GM18907 (cell line): ENCODE data around the gene WDR17.

Experiments used
- ATAC-seq: cut with Tn5 transposase; IDR thresholded peaks from one replicate; pipeline ENCODE4 v1.9.1; 2021; ENCODE audit warnings: mild to moderate bottlenecking, moderate library complexity; ENCODE audit not compliant: unreplicated experiment

Gene WDR17

DNA sequence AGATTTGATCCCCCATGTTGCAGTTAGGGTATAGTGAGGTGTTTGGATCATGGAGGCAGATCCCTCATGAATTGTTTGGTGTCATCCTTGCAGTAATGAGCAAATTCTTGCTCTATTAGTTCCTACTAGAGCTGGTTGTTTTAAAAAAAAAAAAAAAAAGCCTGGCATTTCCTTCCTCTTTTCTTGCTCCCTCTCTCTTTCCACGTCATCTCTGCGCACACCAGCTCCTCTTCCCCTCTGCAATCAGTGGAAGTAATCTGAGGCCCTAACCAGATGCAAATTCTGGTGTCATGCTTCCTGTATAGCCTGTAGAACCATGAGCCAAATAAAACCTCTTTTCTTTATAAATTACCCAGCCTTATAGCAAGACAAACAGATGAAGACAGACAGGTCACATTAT is 24.5 kb downstream of the WDR17 start:
- ATAC-seq = peak; percentile 93

DNA sequence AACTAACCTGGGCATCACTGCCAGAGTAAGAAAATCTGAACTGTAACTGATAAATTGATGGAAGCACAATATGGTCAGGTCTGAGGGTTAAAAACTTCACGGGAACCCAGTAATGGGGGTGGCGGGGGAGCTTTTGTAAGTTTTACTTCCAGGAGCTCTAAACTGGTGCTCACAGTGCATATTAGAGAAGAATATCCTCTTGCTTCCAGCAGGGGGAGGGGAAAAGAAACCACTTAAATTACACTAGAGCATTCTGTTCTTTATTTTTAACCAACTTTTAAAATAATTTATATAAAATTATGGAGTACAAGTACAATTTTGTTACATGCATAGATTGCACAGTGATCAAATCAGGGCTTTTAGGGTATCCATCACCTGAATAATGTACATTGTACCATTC is 33.7 kb downstream of the WDR17 start:
- no peak for ATAC-seq

- ATAC-seq = no peak
Observed at GRCh38 chr4:176102414-176103063, 36.9 kb downstream of the WDR17 start.

DNA sequence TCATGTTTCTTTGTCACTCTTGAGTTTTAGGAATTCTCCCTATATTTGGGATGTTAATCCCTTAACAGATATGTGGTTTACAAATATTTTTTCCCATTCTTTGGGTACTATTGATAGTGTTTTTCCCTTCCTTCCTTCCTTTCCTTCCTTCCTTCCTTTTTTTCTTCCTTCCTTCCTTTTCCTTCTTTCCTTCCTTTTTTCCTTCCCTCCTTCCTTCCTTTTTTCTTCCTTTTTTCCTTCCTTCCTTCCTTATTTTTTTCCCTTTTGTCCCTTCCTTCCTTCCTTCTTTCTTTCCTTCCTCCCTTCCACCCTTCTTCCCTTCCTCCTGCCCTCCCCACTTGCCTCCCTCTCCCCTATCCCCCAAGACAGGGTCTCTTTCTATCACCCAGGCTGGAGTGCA is 42.1 kb downstream of the WDR17 start:
- ATAC-seq = no peak

DNA sequence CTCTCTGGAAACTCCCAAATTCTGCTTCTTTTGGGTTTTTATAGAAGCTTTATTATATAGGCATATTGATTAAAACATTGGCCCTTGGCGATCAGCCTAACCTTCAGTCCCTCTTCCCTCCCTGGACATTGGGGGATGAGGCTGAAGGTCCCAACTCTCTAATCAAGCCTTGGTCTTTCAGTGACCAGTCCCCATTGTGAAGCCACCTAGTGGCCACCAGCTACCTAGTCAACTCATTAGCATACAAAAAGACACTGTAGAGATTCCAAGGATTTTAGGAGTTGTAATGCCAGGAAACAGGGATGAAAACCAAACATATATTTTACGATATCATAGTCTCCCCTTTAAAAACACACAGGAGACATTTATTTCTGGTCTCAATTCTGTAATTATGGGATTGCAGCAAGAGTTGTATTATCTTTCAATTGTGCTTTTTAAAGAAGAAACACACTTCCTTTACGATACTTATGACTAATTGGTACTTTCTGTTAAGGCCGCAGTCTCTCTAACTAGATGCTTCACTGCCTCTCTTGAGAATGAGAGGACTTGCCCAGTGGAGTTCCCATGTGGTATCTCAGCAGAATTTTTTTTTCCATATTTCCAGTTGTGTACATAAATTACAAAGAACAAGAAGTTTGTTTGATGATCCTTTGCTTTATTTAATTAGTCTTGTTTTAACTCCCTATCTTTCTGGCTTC is 58.2 kb downstream of the WDR17 start:
- peak; percentile 100 for ATAC-seq

DNA sequence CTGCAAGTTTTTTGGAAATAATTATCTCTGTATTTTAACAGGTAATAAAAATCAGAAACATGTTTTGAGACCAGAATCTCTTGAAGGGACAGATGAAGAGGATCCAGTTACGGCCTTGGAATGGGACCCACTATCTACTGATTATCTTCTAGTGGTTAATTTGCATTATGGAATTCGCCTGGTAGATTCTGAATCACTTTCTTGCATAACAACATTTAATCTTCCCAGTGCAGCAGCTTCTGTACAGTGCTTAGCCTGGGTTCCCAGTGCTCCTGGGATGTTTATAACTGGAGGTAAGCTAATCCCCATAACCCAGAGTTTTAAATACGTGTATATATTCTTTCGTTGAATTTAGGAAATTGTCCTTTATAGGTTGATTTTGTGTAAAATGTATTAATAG is 59.4 kb downstream of the WDR17 start:
- no peak for ATAC-seq

DNA sequence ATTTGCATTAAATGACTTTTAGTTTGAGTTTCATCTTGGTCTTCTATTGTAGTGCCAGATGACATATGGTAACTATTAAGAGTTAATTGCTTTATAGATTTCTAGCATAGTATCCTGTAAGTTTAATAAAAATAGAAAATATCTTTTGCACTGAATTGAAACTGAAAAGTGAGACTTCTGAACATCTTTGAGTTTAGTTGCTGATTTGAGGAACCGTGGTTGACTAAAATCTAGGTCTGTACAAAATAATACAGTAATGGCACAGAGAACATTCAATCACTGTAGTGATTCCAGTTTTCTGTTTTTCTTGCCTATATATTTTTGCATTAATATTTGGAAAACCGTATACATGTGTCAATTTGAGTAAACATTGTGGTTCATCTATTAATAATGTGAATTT is 69.0 kb downstream of the WDR17 start:
- no peak for ATAC-seq

DNA sequence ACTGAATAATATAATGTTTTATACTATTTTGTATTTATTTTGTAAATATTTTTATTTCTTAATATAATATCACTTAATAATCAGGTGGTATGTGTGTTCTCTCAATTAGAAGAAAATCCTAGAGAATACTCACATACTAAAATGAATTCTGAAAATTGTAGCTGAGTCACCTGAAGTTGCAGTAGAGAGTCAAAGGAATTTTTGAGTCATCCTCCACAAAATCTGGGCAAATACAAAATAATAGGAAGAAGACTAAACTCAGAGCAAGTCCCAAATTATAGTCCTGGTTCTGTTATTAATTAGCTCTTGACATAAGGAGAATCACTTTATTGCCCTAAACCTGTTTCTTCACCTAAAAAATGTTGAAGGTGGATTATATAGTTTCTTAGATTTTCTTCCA is 72.0 kb downstream of the WDR17 start:
- ATAC-seq = no peak

DNA sequence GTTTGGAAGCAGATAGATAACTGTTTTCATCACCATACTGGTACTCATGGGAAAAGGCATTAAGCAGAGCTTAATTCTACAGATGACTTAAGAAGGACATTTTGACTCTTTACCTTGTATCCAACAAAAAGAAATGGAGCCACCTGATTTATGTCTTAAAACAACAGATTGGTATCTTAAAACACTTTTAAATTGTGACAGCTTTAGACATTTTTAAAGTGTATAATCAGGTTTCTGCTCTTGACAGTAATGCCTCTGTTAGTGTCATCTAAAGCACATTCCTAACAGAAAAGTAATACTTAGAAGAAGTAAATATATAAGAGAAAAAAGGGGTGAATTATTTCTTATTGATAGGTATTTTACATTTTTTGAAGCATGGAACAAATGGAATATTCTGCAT is 73.9 kb downstream of the WDR17 start:
- ATAC-seq = no peak

- ATAC-seq = no peak
Observed at GRCh38 chr4:176142253-176142652, 76.6 kb downstream of the WDR17 start.

DNA sequence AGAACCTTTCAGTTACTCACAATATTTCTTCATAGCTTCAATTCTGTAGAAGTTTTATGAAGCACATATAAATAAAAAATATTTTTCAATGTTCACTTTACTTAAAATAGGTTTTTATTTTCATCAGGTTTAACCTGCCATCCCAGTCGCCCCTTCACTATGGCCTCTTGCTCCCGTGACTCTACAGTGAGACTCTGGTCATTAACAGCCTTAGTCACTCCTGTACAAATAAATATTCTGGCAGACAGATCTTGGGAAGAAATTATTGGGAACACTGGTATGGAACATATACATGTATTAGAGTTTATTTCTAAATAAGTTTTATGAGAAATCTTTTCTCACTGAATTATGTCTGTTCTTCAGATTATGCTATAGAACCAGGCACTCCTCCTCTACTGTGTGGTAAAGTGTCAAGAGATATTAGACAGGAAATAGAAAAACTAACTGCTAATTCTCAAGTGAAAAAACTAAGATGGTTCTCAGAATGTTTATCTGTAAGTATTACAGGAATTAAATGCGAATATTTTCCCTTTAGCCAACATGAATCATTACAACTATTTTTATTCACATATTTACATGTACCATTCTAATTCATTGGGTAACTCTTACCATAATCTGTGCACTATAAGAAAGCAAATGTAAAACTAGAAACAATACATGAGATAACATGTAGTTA is 84.2 kb downstream of the WDR17 start:
- ATAC-seq = peak; percentile 21

GRCh38 chr4:176150356-176150682 is 84.7 kb downstream of the WDR17 start:
- peak; percentile 60 for ATAC-seq

DNA sequence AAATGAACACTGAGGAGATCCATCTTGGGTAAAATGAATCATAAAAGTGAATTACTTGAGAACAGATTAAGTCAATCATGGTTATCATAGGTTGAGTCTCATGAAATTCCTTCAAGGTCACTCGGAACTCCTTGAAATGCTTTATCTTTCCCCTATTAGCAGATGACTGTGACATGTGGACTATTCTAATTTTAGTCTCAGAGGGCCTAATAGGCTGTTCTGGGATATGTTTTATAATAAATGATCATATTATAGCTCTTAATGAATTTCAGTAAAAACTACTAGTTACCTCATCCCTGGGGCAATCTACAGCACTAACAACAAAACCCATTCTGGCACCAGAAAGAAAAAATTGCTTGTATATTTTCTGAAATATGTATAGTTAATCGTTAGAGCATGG is 85.1 kb downstream of the WDR17 start:
- no peak for ATAC-seq

DNA sequence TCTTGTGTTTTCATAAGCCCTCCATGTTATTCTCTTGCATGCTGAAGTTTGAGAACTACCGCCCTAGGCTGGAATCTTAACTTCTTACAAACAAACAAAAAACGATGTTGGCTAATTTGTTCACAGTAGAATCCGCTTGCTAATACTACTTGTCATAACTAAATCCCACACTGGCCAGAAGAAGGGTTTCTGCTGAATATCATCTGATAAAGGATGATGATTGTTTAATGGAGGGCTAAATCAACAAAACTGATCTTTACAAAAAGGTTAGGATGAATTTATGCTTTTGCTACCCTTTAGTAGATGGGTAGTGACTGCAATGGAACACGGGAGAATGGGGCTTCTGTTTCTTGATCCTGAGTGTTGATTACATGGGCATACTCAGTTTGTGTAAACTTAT is 87.5 kb downstream of the WDR17 start:
- ATAC-seq = no peak

GRCh38 chr4:176156656-176157055 is 91.0 kb downstream of the WDR17 start:
- ATAC-seq = no peak

DNA sequence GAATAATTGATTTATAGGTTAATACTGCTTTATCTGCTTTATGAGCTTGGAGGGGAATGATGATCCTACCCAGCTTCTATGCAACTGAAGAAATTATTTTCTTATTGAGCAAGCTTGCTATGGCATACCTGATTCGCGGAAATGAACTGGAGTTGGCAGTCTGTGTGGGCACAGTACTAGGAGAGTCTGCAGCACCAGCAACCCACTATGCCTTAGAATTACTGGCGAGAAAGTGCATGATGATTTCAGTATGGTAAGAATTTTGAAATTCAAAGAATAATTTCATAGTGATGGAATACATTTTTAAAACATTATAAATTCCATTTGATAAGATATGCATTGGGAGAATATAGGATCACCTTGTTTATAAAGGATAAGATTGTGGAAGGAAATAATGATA is 97.4 kb downstream of the WDR17 start:
- no peak for ATAC-seq

DNA sequence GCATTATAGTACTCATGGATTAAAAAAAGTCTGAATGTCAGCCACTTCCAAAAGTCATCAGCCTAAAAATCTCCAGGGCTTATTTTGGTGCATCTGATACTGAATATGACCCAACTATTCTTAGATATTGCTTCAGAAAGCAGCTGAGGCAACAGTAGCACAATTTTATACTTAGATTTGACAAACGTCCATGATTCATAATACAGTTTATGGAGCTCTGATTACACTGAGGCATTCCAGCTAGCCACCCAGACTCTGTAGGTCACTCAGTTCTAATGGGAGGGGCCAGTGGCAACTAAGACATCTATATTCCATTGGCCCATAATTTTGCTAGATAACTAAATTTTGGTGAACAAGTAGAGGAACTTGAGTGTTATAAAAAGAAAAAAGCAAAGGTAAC is 119.4 kb downstream of the WDR17 start:
- ATAC-seq = no peak

- no peak for ATAC-seq
Observed at GRCh38 chr4:176186067-176186466, 120.4 kb downstream of the WDR17 start.

DNA sequence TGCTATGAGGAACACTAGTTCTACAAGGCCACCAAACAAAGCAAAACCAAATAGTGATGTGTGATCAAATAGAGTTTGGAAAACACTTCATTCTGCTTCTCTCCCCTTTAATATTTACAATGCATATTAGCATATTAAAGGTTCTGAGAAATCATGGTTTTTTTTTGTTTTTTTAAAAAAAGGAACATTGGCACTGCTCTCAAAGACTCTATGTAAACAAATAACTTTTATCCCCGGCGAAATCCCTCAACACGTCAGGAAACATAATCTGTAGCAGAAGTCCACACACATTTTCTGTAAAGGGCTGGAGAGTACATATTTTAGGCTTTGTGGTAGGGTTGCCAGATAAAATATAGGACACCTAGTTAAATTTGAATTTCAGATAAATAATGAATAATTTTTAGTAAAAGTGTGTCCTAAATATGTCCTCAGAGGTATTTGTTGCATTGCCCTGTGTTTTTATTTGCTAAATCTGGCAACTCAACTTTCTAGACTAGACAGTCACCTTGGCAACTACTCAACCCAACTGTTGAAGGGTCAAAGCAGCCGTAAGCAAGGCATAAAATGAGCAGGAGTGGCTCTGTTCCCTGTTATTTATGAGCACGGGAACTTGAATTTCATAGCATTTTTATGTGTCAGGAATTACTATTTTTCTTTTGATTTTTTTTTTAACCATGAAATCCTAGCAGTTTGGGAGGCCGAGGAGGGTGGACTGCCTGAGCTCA is 121.2 kb downstream of the WDR17 start:
- ATAC-seq = no peak

- ATAC-seq = no peak
Observed at GRCh38 chr4:176187624-176188023, 122.0 kb downstream of the WDR17 start.

DNA sequence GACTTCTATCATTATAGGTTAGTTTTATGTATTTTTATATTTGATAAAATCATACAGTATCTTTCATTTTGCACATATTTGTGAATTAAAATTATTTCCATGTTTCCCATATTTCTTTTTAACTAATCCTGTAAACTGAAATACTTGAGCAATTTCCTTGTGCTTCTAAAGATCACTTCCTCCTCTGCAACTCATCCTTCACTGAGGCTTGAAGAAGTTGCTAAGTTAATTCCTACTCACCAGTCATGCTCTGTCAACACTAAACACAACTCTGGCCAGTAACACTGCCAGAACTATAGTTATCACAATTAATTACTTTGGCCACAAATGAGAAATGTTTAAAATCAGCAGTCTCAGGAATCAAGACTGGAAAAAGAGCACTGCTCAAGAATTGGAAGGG is 123.0 kb downstream of the WDR17 start:
- ATAC-seq = no peak
